GM21447 (cell line): Measurements from ENCODE around the gene HS3ST2.

ENCODE experiments used
- ATAC-seq: cut with Tn5 transposase; IDR thresholded peaks from one replicate; pipeline ENCODE4 v1.9.1; 2021; ENCODE audit not compliant: unreplicated experiment

Gene HS3ST2

GRCh38 chr16:22813948-22814710 is at the start of gene HS3ST2:
Gene HS3ST2 (plus strand): TSS chr16:22814162. CDS start chr16:22814611, 449 bp downstream.
- no peak for ATAC-seq

GRCh38 chr16:22764662-22765327 is 49.2 kb upstream of the HS3ST2 start:
- no peak for ATAC-seq

GRCh38 chr16:22765479-22765878 is 48.5 kb upstream of the HS3ST2 start:
- no peak for ATAC-seq

GRCh38 chr16:22770866-22771265 is 43.1 kb upstream of the HS3ST2 start:
- ATAC-seq: no peak

- no peak for ATAC-seq
Observed at GRCh38 chr16:22771551-22771950, 42.4 kb upstream of the HS3ST2 start.

GRCh38 chr16:22775220-22775922 is 38.6 kb upstream of the HS3ST2 start:
- ATAC-seq: no peak

- no peak for ATAC-seq
Observed at GRCh38 chr16:22781480-22781879, 32.5 kb upstream of the HS3ST2 start.

- ATAC-seq: no peak
Observed at GRCh38 chr16:22782314-22782713, 31.6 kb upstream of the HS3ST2 start.

- ATAC-seq: no peak
Observed at GRCh38 chr16:22784690-22785214, 29.2 kb upstream of the HS3ST2 start.

- no peak for ATAC-seq
Observed at GRCh38 chr16:22785552-22785951, 28.4 kb upstream of the HS3ST2 start.

- no peak for ATAC-seq
Observed at GRCh38 chr16:22786284-22786683, 27.7 kb upstream of the HS3ST2 start.

- no peak for ATAC-seq
Observed at GRCh38 chr16:22786691-22787090, 27.3 kb upstream of the HS3ST2 start.

- no peak for ATAC-seq
Observed at GRCh38 chr16:22787466-22788192, 26.3 kb upstream of the HS3ST2 start.

- no peak for ATAC-seq
Observed at GRCh38 chr16:22788193-22788530, 25.8 kb upstream of the HS3ST2 start.

GRCh38 chr16:22789281-22789945 is 24.5 kb upstream of the HS3ST2 start:
- no peak for ATAC-seq

- no peak for ATAC-seq
Observed at GRCh38 chr16:22797551-22797950, 16.4 kb upstream of the HS3ST2 start.

GRCh38 chr16:22799113-22799512 is 14.8 kb upstream of the HS3ST2 start:
- ATAC-seq: no peak

- ATAC-seq: no peak
Observed at GRCh38 chr16:22804893-22805292, 9.1 kb upstream of the HS3ST2 start.

- ATAC-seq: no peak
Observed at GRCh38 chr16:22805326-22805725, 8.6 kb upstream of the HS3ST2 start.

GRCh38 chr16:22806811-22807210 is 7.2 kb upstream of the HS3ST2 start:
- no peak for ATAC-seq

GRCh38 chr16:22810226-22810625 is 3.7 kb upstream of the HS3ST2 start:
- ATAC-seq: no peak
